HG03457 (cell line): ENCODE measurements around the gene SEC14L5.
"Not testable (repeated sequence)": the region's sequence is repeated elsewhere in the genome, so short reads cannot be mapped to it uniquely, and the experiment has no call there.

ENCODE experiments used
- ATAC-seq: cut with Tn5 transposase; IDR thresholded peaks from one replicate; pipeline ENCODE4 v1.9.1; 2021; ENCODE audit warnings: moderate number of reproducible peaks; ENCODE audit not compliant: unreplicated experiment

Gene SEC14L5

GRCh38 chr16:5033256-5034166 lies 75.4 kb downstream of the SEC14L5 start, which contains the start of gene NAGPA:
Gene NAGPA (minus strand): TSS chr16:5033935. CDS start chr16:5033914, 21 bp downstream.
- ATAC-seq: peak; percentile 66

GRCh38 chr16:5034167-5034523 lies 76.0 kb downstream of the SEC14L5 start:
- no peak for ATAC-seq

GRCh38 chr16:5035909-5036227 lies 77.7 kb downstream of the SEC14L5 start:
- no peak for ATAC-seq

GRCh38 chr16:5036228-5037156 lies 78.4 kb downstream of the SEC14L5 start:
- ATAC-seq: no peak

- no peak for ATAC-seq
These were observed 82.3 kb downstream of the SEC14L5 start for GRCh38 chr16:5040451-5040850.

GRCh38 chr16:5041600-5042133 lies 83.5 kb downstream of the SEC14L5 start:
- ATAC-seq: no peak

GRCh38 chr16:5042574-5043171 lies 84.5 kb downstream of the SEC14L5 start:
- no peak for ATAC-seq

GRCh38 chr16:5044011-5044540 lies 85.9 kb downstream of the SEC14L5 start:
- ATAC-seq: no peak

- not testable (repeated sequence) for ATAC-seq
These were observed 86.5 kb downstream of the SEC14L5 start for GRCh38 chr16:5044581-5044980.

GRCh38 chr16:5045499-5046115 lies 87.5 kb downstream of the SEC14L5 start:
- ATAC-seq: no peak

GRCh38 chr16:5046914-5047313 lies 88.8 kb downstream of the SEC14L5 start:
- ATAC-seq: no peak

- no peak for ATAC-seq
These were observed 97.0 kb downstream of the SEC14L5 start for GRCh38 chr16:5054876-5055865.

GRCh38 chr16:5056352-5056751 lies 98.2 kb downstream of the SEC14L5 start:
- ATAC-seq: no peak

GRCh38 chr16:5058476-5058875 lies 100.3 kb downstream of the SEC14L5 start:
- no peak for ATAC-seq

- no peak for ATAC-seq
These were observed 101.4 kb downstream of the SEC14L5 start for GRCh38 chr16:5059386-5060072.

- no peak for ATAC-seq
These were observed 102.0 kb downstream of the SEC14L5 start for GRCh38 chr16:5060073-5060641.

- no peak for ATAC-seq
These were observed 103.9 kb downstream of the SEC14L5 start for GRCh38 chr16:5062051-5062450.
